CD14-positive monocyte (primary cell): ENCODE data around the gene POLL. TPM values are rescaled to one million over a fixed set of nuclear protein-coding genes. Genes with fewer than 3 reads are reported as not detected.
A peak's percentile ranks its signal among the peaks of the same experiment; 100 is the strongest.

Experiments used
- DNase-seq, 3 donors: peaks; one replicate each; pipeline ENCODE4 v3.0.0-alpha.2; 2011 to 2022
- H2AFZ ChIP-seq: 2 replicates; pipeline ENCODE4 v1.6.0; 2012; ENCODE audit warnings: mild to moderate bottlenecking, low read depth, low read length, inconsistent platforms; ENCODE audit not compliant: insufficient read depth, poor library complexity, severe bottlenecking
- H3K27ac ChIP-seq, 2 donors: 1 replicate in 1 of 2; 2 replicates in 1 of 2; pipeline ENCODE4 v1.5.1; 2012 to 2013; ENCODE audit warnings: low read length in 2 of 2, control low read depth in 1 of 2, inconsistent platforms in 1 of 2, low read depth in 1 of 2, mild to moderate bottlenecking in 1 of 2
- H3K27me3 ChIP-seq, 2 donors: one replicate each; pipeline versions ENCODE4 v1.6.0 to v1.6.1; 2011 to 2013; ENCODE audit warnings: low read length in 2 of 2; ENCODE audit not compliant: control insufficient read depth in 2 of 2, insufficient read depth in 2 of 2
- H3K36me3 ChIP-seq, 2 donors: replicated peaks in 1 of 2; 1 replicate in 1 of 2; 2 replicates in 1 of 2; pipeline versions ENCODE4 v1.5.1 to v1.6.1; 2012 to 2013; ENCODE audit warnings: low read length in 2 of 2, control low read depth in 1 of 2, inconsistent platforms in 1 of 2, mild to moderate bottlenecking in 1 of 2; ENCODE audit not compliant: insufficient read depth in 2 of 2, control insufficient read depth in 1 of 2
- H3K4me1 ChIP-seq, 2 donors: 1 replicate in 1 of 2; 2 replicates in 1 of 2; pipeline versions ENCODE4 v1.5.1 to v1.6.1; 2012 to 2013; ENCODE audit warnings: low read length in 2 of 2, control low read depth in 1 of 2, inconsistent platforms in 1 of 2, mild to moderate bottlenecking in 1 of 2, moderate library complexity in 1 of 2; ENCODE audit not compliant: insufficient read depth in 2 of 2, control insufficient read depth in 1 of 2
- H3K4me2 ChIP-seq: replicated peaks from 2 replicates; pipeline ENCODE3; 2012; ENCODE audit warnings: low read length, moderate library complexity, mild to moderate bottlenecking; ENCODE audit not compliant: poor library complexity, severe bottlenecking; ENCODE audit errors: extremely low read depth
- H3K4me3 ChIP-seq, 3 experiments: fragments of 200-600 bp in 1 of 3; sonication (generic) in 1 of 3; replicated peaks in 1 of 3; 1 replicate in 2 of 3; 2 replicates in 1 of 3; pipeline ENCODE4 v1.5.1; 2011 to 2013; ENCODE audit warnings: low read length in 3 of 3, mild to moderate bottlenecking in 3 of 3, control low read depth in 2 of 3, low read depth in 2 of 3, inconsistent platforms in 1 of 3, moderate library complexity in 1 of 3
- H3K79me2 ChIP-seq: 2 replicates; pipeline ENCODE4 v1.6.0; 2012; ENCODE audit warnings: mild to moderate bottlenecking, control low read depth, inconsistent platforms, low read length, moderate library complexity; ENCODE audit not compliant: insufficient read depth
- H3K9ac ChIP-seq: 2 replicates; pipeline ENCODE4 v1.6.0; 2017; ENCODE audit warnings: low read length, mild to moderate bottlenecking; ENCODE audit not compliant: insufficient read depth, poor library complexity, severe bottlenecking
- H3K9me3 ChIP-seq, 2 donors: replicated peaks in 1 of 2; 1 replicate in 1 of 2; 2 replicates in 1 of 2; pipeline versions ENCODE4 v1.5.1 to v1.6.1; 2012 to 2013; ENCODE audit warnings: low read length in 2 of 2, control low read depth in 1 of 2; ENCODE audit not compliant: control insufficient read depth in 1 of 2, insufficient read depth in 1 of 2
- H4K20me1 ChIP-seq: 2 replicates; pipeline ENCODE4 v1.6.0; 2012; ENCODE audit warnings: mild to moderate bottlenecking, low read length, control low read depth, moderate library complexity; ENCODE audit not compliant: insufficient read depth
- H3K27ac Mint-ChIP-seq, 7 donors: one replicate each; pipeline ENCODE4 v1.8.0; 2020; ENCODE audit warnings: mild to moderate bottlenecking in 7 of 7, mixed read lengths in 7 of 7, moderate library complexity in 6 of 7, inconsistent platforms in 2 of 7
- H3K27me3 Mint-ChIP-seq, 3 donors: one replicate each; pipeline ENCODE4 v1.8.0; 2021 to 2022; ENCODE audit warnings: low read depth in 3 of 3, mild to moderate bottlenecking in 3 of 3, mixed read lengths in 3 of 3, moderate library complexity in 3 of 3, inconsistent platforms in 1 of 3
- H3K36me3 Mint-ChIP-seq, 2 donors: one replicate each; pipeline ENCODE4 v1.8.0; 2020; ENCODE audit warnings: mixed read lengths in 2 of 2, inconsistent platforms in 1 of 2, mild to moderate bottlenecking in 1 of 2
- H3K4me1 Mint-ChIP-seq: one replicate; pipeline ENCODE4 v1.8.0; 2020; ENCODE audit warnings: mild to moderate bottlenecking, mixed read lengths
- H3K4me3 Mint-ChIP-seq, 2 donors: one replicate each; pipeline ENCODE4 v1.8.0; 2020; ENCODE audit warnings: mild to moderate bottlenecking in 2 of 2, mixed read lengths in 2 of 2, moderate library complexity in 1 of 2
- H3K9me3 Mint-ChIP-seq, 7 donors: one replicate each; pipeline ENCODE4 v1.8.0; 2020 to 2022; ENCODE audit warnings: mixed read lengths in 7 of 7, mild to moderate bottlenecking in 6 of 7, moderate library complexity in 6 of 7, inconsistent platforms in 2 of 7
- WGBS: methylation state at CpG from one replicate; pipeline ENCODE4 v1.1.5; 2013; ENCODE audit warnings: missing lambda C conversion rate; ENCODE audit not compliant: insufficient coverage; 5-methylcytosine and 5-hydroxymethylcytosine counted together
- intact Hi-C, 2 donors: fragments of 100-400 bp; cut with micrococcal nuclease; formaldehyde crosslinking; loops; one replicate each; pipeline versions ENCODE4 v1.15.0 to v1.15.1; 2023
- polyA plus RNA-seq, 3 donors: library from polyadenylated mRNA; depleted of rRNA in 1 of 3; unstranded in 2 of 3; stranded (reverse) in 1 of 3; fragments of 300-500 nt in 2 of 3; fragments of >200 nt in 1 of 3; fragmentation: Illumina TruSeq in 2 of 3; gene quantifications; 1 replicate in 2 of 3; 2 replicates in 1 of 3; pipeline ENCODE4 v1.2.3, GENCODE V29; 2012 to 2021
- TF ChIP-seq, protein P1 (sequence below): fragments of 200-600 bp; IDR thresholded peaks from one replicate; pipeline ENCODE4 v1.8.0; 2022; ENCODE audit warnings: antibody characterized with exemption, mild to moderate bottlenecking

POLL gene
- polyA plus RNA-seq, 3 donors, result 9.9 to 37.0 (median 10.6) TPM

DNA sequence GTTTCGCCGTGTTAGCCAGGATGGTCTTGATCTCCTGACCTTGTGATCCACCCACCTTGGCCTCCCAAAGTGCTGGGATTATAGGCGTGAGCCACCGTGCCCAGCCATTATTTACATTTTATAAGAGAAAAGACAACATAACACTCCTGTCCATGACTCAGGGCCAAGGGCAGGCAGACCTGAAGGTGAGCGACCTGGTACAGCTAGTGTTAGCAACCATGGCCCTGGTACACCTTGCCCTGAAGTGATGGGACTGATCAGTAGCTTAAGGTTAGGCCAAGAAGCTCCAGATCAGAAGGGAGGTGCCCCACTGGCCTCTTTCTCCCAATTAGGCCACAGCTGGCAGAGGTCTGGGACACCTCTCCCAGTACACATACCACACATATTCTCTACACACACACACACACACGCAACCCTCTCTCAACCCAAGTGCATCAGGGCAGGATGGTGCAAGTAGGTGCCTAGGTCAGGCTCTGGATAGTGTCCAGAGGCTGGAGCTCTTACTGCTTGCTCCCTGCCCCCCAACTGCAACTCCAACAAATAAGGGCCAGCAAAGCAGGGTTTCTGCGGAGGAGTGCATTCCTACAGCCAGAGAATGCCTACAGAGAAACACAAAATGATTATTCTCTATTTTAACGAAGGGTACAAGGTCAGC, 43.9 kb upstream of the POLL start:
- H3K36me3 Mint-ChIP-seq, result peaks cover 54 to 57% of the 10 kb centered on the region in 2 donors
- 100% methylated on average over 1 of the region's 8 CpGs for WGBS
- intact Hi-C loops, result no loop called here
- peaks cover 18% of the 10 kb centered on the region for H3K4me1 Mint-ChIP-seq
- TF ChIP-seq, protein P1, sequence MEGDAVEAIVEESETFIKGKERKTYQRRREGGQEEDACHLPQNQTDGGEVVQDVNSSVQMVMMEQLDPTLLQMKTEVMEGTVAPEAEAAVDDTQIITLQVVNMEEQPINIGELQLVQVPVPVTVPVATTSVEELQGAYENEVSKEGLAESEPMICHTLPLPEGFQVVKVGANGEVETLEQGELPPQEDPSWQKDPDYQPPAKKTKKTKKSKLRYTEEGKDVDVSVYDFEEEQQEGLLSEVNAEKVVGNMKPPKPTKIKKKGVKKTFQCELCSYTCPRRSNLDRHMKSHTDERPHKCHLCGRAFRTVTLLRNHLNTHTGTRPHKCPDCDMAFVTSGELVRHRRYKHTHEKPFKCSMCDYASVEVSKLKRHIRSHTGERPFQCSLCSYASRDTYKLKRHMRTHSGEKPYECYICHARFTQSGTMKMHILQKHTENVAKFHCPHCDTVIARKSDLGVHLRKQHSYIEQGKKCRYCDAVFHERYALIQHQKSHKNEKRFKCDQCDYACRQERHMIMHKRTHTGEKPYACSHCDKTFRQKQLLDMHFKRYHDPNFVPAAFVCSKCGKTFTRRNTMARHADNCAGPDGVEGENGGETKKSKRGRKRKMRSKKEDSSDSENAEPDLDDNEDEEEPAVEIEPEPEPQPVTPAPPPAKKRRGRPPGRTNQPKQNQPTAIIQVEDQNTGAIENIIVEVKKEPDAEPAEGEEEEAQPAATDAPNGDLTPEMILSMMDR, result no peak
- H3K9me3 Mint-ChIP-seq, result no peaks in the 10 kb centered on the region
- Histone ChIP-seq H3K9me3 (no peaks in the 10 kb centered on the region), H4K20me1 (peaks cover 30% of the 10 kb centered on the region), H3K27me3 (no peaks in the 10 kb centered on the region), H3K27ac (no peak overlapping the region), H3K4me1 (no peaks in the 10 kb centered on the region), H3K4me3 (no peak overlapping the region), H3K36me3 (peaks cover 20 to 69% of the 10 kb centered on the region in 2 donors), H3K79me2 (no peaks in the 10 kb centered on the region), H3K4me2 (no peak overlapping the region), H2AFZ (no peak overlapping the region), H3K9ac (no peak overlapping the region)
- no peak overlapping the region for H3K4me3 Mint-ChIP-seq
- peaks cover 0 to 1% (median 1%) of the 10 kb centered on the region in 3 donors for H3K27me3 Mint-ChIP-seq
- DNase-seq, result no peak
- H3K27ac Mint-ChIP-seq, result peak overlapping the region in 2 of 7 donors; percentile 13 to 43

DNA sequence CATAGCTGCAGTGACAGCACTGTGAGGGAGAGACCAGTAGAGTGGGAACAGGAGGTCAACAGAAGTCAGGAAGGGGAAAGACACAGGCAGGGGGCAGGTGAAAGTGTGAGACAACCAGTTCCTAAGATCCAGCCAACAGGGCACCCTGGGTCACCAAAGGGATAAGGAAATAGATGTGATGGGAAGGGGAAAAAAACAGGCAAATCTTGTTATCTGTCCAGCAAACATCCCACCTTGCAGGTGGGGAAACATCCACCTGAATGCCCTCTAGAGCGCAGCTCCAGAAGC, 42.5 kb upstream of the POLL start:
- H3K4me3 Mint-ChIP-seq, result no peak overlapping the region
- no peaks in the 10 kb centered on the region for H3K9me3 ChIP-seq
- H4K20me1 ChIP-seq, result peaks cover 35% of the 10 kb centered on the region
- H3K27me3 Mint-ChIP-seq, result peaks cover 0 to 1% (median 1%) of the 10 kb centered on the region in 3 donors
- intact Hi-C loops, result no loop called here
- no peaks in the 10 kb centered on the region for H3K4me1 ChIP-seq
- DNase-seq, result no peak
- TF ChIP-seq, protein P1, result no peak
- H2AFZ ChIP-seq, result no peak overlapping the region
- H3K36me3 Mint-ChIP-seq, result peaks cover 49 to 51% of the 10 kb centered on the region in 2 donors
- peaks cover 20% of the 10 kb centered on the region for H3K4me1 Mint-ChIP-seq
- no peak overlapping the region for H3K27ac ChIP-seq
- H3K27ac Mint-ChIP-seq, result peak overlapping the region in 1 of 7 donors; percentile 51
- no CpG with 5 or more reads among the region's 1 CpG for WGBS
- H3K27me3 ChIP-seq, result no peaks in the 10 kb centered on the region
- H3K79me2 ChIP-seq, result no peaks in the 10 kb centered on the region
- peaks cover 16 to 71% of the 10 kb centered on the region in 2 donors for H3K36me3 ChIP-seq
- H3K9ac ChIP-seq, result no peak overlapping the region
- no peaks in the 10 kb centered on the region for H3K9me3 Mint-ChIP-seq
- no peak overlapping the region for H3K4me3 ChIP-seq
- no peak overlapping the region for H3K4me2 ChIP-seq
